ENCODE data around the gene FBF1.

FBF1 gene

GRCh38 chr17:75925103-75925502 is 15.7 kb downstream of the FBF1 start:
- H3K4me2 ChIP-seq, result no peak overlapping the region
- no peak overlapping the region for H3K9ac ChIP-seq
- H3K36me3 ChIP-seq (ENCODE audit: insufficient read depth), result no peaks in the 10 kb centered on the region
- no peaks in the 10 kb centered on the region for H3K4me1 ChIP-seq (ENCODE audit: low read depth, poor library complexity, severe bottlenecking)
- H2AFZ ChIP-seq (ENCODE audit: low read depth), result no peak overlapping the region
- no peak overlapping the region for H3K27ac ChIP-seq
- H3K4me3 ChIP-seq (IDR thresholded peaks at IDR 0.05; ENCODE audit: insufficient read depth, low read depth, low read length), result no peak overlapping the region
- TF ChIP-seq CTCF (conservative IDR thresholded peaks at IDR 0.05; ENCODE audit: low read depth, low read length), result no peak
- no peaks in the 10 kb centered on the region for H3K79me2 ChIP-seq (ENCODE audit: insufficient read depth, low read depth)
- no peaks in the 10 kb centered on the region for H3K27me3 ChIP-seq (ENCODE audit: insufficient read depth, low read depth)
- H4K20me1 ChIP-seq (ENCODE audit: insufficient read depth), result no peaks in the 10 kb centered on the region

GRCh38 chr17:75922963-75923874 is 17.6 kb downstream of the FBF1 start:
- no peaks in the 10 kb centered on the region for H3K4me1 ChIP-seq (ENCODE audit: low read depth, poor library complexity, severe bottlenecking)
- H3K4me3 ChIP-seq (IDR thresholded peaks at IDR 0.05; ENCODE audit: insufficient read depth, low read depth, low read length), result no peak overlapping the region
- H3K27ac ChIP-seq, result no peak overlapping the region
- H3K79me2 ChIP-seq (ENCODE audit: insufficient read depth, low read depth), result no peaks in the 10 kb centered on the region
- no peak overlapping the region for H2AFZ ChIP-seq (ENCODE audit: low read depth)
- H4K20me1 ChIP-seq (ENCODE audit: insufficient read depth), result no peaks in the 10 kb centered on the region
- H3K36me3 ChIP-seq (ENCODE audit: insufficient read depth), result no peaks in the 10 kb centered on the region
- H3K9ac ChIP-seq, result no peak overlapping the region
- no peak overlapping the region for H3K4me2 ChIP-seq
- TF ChIP-seq CTCF (conservative IDR thresholded peaks at IDR 0.05; ENCODE audit: low read depth, low read length), result no peak
- H3K27me3 ChIP-seq (ENCODE audit: insufficient read depth, low read depth), result no peaks in the 10 kb centered on the region

GRCh38 chr17:75922173-75922961 is 18.5 kb downstream of the FBF1 start:
- Histone ChIP-seq H3K36me3 (ENCODE audit: insufficient read depth) (no peaks in the 10 kb centered on the region), H3K4me2 (no peak overlapping the region), H4K20me1 (ENCODE audit: insufficient read depth) (no peaks in the 10 kb centered on the region), H2AFZ (ENCODE audit: low read depth) (no peak overlapping the region), H3K27ac (no peak overlapping the region), H3K4me1 (ENCODE audit: low read depth, poor library complexity, severe bottlenecking) (no peaks in the 10 kb centered on the region), H3K9ac (no peak overlapping the region), H3K4me3 (IDR thresholded peaks at IDR 0.05; ENCODE audit: insufficient read depth, low read depth, low read length) (no peak overlapping the region), H3K79me2 (ENCODE audit: insufficient read depth, low read depth) (no peaks in the 10 kb centered on the region), H3K27me3 (ENCODE audit: insufficient read depth, low read depth) (no peaks in the 10 kb centered on the region)
- no peak for TF ChIP-seq CTCF (conservative IDR thresholded peaks at IDR 0.05; ENCODE audit: low read depth, low read length)

- Histone ChIP-seq H3K79me2 (ENCODE audit: insufficient read depth, low read depth) (no peaks in the 10 kb centered on the region), H3K4me3 (IDR thresholded peaks at IDR 0.05; ENCODE audit: insufficient read depth, low read depth, low read length) (no peak overlapping the region), H3K36me3 (ENCODE audit: insufficient read depth) (no peaks in the 10 kb centered on the region), H2AFZ (ENCODE audit: low read depth) (no peak overlapping the region), H3K27ac (no peak overlapping the region), H3K4me1 (ENCODE audit: low read depth, poor library complexity, severe bottlenecking) (no peaks in the 10 kb centered on the region), H3K4me2 (no peak overlapping the region), H4K20me1 (ENCODE audit: insufficient read depth) (no peaks in the 10 kb centered on the region), H3K27me3 (ENCODE audit: insufficient read depth, low read depth) (no peaks in the 10 kb centered on the region), H3K9ac (no peak overlapping the region)
- no peak for TF ChIP-seq CTCF (conservative IDR thresholded peaks at IDR 0.05; ENCODE audit: low read depth, low read length)
These were observed 19.2 kb downstream of the FBF1 start for GRCh38 chr17:75921596-75921995.
